Thymus (tissue), 11 donors: Measurements from ENCODE around the gene FRMD4B. TPM values are rescaled to one million over a fixed set of nuclear protein-coding genes. Genes with fewer than 3 reads are reported as not detected.

ENCODE experiments used
- DNase-seq, 9 donors: peaks; one replicate each; pipeline ENCODE4 v3.0.0-alpha.2; 2013; ENCODE audit warnings: low spot score in 9 of 9, low read depth in 6 of 9, missing footprints in 1 of 9
- H3K27ac ChIP-seq, 2 donors: one replicate each; pipeline ENCODE4 v1.5.1; 2013; ENCODE audit warnings: control low read depth in 1 of 2, low read depth in 1 of 2, low read length in 1 of 2, mild to moderate bottlenecking in 1 of 2, moderate library complexity in 1 of 2
- H3K27me3 ChIP-seq, 2 donors: one replicate each; pipeline ENCODE4 v1.5.1; 2013; ENCODE audit warnings: low read length in 1 of 2; ENCODE audit not compliant: control insufficient read depth in 2 of 2, insufficient read depth in 1 of 2
- H3K36me3 ChIP-seq, 2 donors: one replicate each; pipeline ENCODE4 v1.5.1; 2013; ENCODE audit warnings: low read length in 1 of 2, mild to moderate bottlenecking in 1 of 2, moderate library complexity in 1 of 2; ENCODE audit not compliant: control insufficient read depth in 2 of 2, insufficient read depth in 2 of 2
- H3K4me1 ChIP-seq, 2 donors: one replicate each; pipeline ENCODE4 v1.5.1; 2013; ENCODE audit warnings: low read length in 2 of 2; ENCODE audit not compliant: control insufficient read depth in 2 of 2, insufficient read depth in 2 of 2
- H3K4me3 ChIP-seq, 2 donors: one replicate each; pipeline ENCODE4 v1.5.1; 2013; ENCODE audit warnings: low read length in 2 of 2, control low read depth in 1 of 2, mild to moderate bottlenecking in 1 of 2
- H3K9me3 ChIP-seq, 2 donors: one replicate each; pipeline ENCODE4 v1.5.1; 2013; ENCODE audit warnings: low read length in 1 of 2, mild to moderate bottlenecking in 1 of 2; ENCODE audit not compliant: control insufficient read depth in 2 of 2, insufficient read depth in 1 of 2
- WGBS: extraction: QIAGEN DNeasy Blood & Tissue Kit; methylation state at CpG from one replicate; pipeline ENCODE4 v1.1.7; 2013; 5-methylcytosine and 5-hydroxymethylcytosine counted together
- polyA plus RNA-seq: library from polyadenylated mRNA; stranded (reverse); fragments of 200-250 nt; gene quantifications from one replicate; pipeline ENCODE4 v1.2.3, GENCODE V29; 2013
- total RNA-seq: library from RNA; stranded (reverse); fragments of 120-200 nt; gene quantifications from one replicate; pipeline ENCODE4 v1.2.4, GENCODE V29; 2013
- donor health status: healthy.

The FRMD4B gene
- total and polyA plus RNA-seq, 2 donors = 12.8 to 21.7 TPM

DNA sequence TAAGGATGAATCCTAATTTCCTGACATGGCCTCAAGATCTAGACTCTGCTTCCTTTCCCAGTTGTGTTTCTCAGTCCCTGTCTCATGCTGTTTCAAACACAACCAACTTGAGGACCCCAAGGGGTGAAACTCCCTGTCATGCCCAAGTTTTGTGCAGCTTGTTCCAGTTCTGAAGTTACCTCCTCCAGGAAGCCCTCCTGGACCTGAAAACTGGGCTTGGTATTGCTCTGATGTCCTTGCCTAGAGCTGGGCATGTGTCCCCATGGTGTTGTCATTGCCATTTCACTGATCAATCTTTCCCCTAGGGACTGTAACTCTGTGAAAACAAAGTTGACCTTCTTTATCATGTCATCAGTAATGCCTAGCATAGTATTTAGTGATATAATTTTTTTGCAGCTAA lies 257.4 kb downstream of the FRMD4B start:
- no peaks in the 10 kb centered on the region for H3K9me3 ChIP-seq
- H3K4me3 ChIP-seq = no peak overlapping the region
- no peaks in the 10 kb centered on the region for H3K4me1 ChIP-seq
- H3K36me3 ChIP-seq = no peaks in the 10 kb centered on the region
- no peaks in the 10 kb centered on the region for H3K27me3 ChIP-seq
- H3K27ac ChIP-seq = no peak overlapping the region
- DNase-seq = no peak

DNA sequence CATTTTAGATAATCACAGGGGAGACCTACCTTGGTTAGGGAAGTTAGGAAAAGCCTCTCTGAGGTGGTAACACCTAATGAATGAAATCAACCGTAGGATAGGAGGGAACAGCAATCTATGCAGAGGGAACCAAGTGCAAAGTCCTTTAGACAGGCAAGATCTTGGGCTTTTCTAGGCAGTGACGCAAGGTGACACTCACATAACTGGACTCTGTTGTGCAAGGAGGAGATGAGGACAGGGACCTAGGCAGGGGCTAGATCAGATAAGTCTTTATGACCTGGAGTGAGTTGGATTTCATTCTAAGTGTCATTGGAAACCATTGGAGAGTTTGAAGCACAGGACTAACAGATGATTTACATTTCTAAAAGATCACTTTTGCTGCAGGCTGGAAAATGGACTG lies 258.9 kb downstream of the FRMD4B start:
- Histone ChIP-seq H3K4me1 (no peaks in the 10 kb centered on the region), H3K9me3 (no peaks in the 10 kb centered on the region), H3K27ac (no peak overlapping the region), H3K4me3 (no peak overlapping the region), H3K36me3 (no peaks in the 10 kb centered on the region), H3K27me3 (no peaks in the 10 kb centered on the region)
- over 99% methylated on average over 2 of the region's 2 CpGs for WGBS
- no peak for DNase-seq

DNA sequence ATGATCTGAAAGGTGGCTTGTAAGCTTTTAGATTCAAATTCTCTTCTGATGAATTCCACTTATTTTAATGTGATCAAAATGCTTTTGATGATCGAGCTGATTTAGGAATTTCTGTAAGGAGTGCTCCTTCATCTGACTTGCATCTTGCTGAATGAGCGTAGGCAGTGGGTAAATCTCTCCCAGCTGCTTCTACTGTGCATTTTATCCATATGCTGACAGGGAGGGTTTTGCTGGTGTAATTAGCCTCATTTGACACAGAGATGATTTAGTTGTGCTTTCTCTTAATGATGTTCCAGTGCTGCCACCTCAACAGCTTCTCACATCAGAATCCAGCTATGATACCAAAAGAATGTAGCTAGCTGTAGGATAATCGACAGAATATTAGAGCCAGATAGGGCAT lies 259.7 kb downstream of the FRMD4B start:
- Histone ChIP-seq H3K27ac (no peak overlapping the region), H3K4me1 (no peaks in the 10 kb centered on the region), H3K27me3 (no peaks in the 10 kb centered on the region), H3K4me3 (no peak overlapping the region), H3K36me3 (no peaks in the 10 kb centered on the region), H3K9me3 (no peaks in the 10 kb centered on the region)
- no peak for DNase-seq
- WGBS = 98% methylated on average over 3 of the region's 3 CpGs

DNA sequence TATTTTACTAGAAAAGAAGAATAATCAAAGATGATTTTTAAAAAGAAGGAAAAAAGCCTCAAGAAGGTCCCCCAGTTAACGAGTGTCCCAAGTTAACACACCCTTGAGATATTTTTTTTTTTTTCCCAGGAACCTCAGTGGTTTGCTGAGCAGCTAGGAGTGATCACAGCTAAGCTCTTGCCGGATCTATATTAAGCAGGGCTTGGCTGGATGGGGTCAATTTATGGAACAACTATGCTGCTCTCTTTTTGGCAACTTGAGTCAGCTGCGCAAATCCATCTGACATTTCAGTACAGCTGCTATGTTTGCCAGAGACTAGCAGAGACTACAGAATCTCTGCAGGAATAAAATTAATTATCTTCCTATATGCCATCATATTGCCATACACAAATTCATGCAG lies 263.5 kb downstream of the FRMD4B start, which contains the start of gene LMOD3:
Gene LMOD3, minus strand, starts transcription at position 193 of the 400 bp plus-strand sequence. CDS start 209 bp downstream, outside the sequence.
- Histone ChIP-seq H3K27me3 (no peaks in the 10 kb centered on the region), H3K27ac (no peak within 1 kb of the TSS), H3K36me3 (no peaks in the 10 kb centered on the region), H3K9me3 (no peaks in the 10 kb centered on the region), H3K4me1 (no peaks in the 10 kb centered on the region), H3K4me3 (no peak within 1 kb of the TSS)
- WGBS = 95% methylated on average over 3 of the region's 3 CpGs
- no peak for DNase-seq

DNA sequence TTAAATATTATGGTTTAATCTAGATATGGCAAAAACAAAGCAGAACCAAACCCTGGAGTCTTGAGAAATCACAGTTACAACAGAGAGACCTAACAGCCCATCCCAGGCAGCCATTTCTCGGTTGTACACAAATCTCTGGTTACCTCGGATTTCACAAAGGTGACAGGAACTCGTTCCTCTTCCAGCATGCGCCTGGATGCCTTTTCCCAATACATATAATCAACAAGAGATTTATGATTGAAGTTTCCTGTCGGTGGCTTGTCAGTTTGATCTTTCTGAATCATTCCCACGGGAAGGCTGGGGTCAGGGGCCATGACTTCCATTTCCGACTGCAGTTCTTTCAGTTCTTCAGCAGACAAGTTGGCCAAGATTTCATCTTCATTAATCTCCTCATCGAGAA lies 263.9 kb downstream of the FRMD4B start:
- Histone ChIP-seq H3K27me3 (no peaks in the 10 kb centered on the region), H3K9me3 (no peaks in the 10 kb centered on the region), H3K4me3 (no peak overlapping the region), H3K36me3 (no peaks in the 10 kb centered on the region), H3K27ac (no peak overlapping the region), H3K4me1 (no peaks in the 10 kb centered on the region)
- 92% methylated on average over 8 of the region's 8 CpGs for WGBS
- no peak for DNase-seq

DNA sequence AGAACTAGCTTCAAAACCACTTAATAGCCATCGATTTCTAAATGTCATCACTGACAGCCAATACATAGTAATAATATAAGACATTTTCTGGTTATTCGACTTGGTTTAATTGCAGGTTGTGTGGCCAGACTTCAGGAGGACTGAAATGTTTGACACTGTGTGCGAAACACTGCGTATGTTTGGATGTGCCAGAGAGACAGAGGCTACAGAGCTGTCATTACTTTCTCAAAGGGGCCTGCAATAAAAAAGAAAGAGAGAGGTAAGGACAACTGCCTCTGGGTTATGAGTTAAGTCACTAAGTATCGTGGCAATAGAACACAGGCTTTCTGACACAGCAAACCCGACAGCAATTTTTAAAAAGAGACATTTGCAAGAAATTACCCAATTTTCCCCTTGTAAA lies 264.4 kb downstream of the FRMD4B start:
- Histone ChIP-seq H3K4me3 (no peak overlapping the region), H3K27ac (no peak overlapping the region), H3K9me3 (no peaks in the 10 kb centered on the region), H3K36me3 (no peaks in the 10 kb centered on the region), H3K4me1 (no peaks in the 10 kb centered on the region), H3K27me3 (no peaks in the 10 kb centered on the region)
- no peak for DNase-seq
- 96% methylated on average over 6 of the region's 6 CpGs for WGBS

DNA sequence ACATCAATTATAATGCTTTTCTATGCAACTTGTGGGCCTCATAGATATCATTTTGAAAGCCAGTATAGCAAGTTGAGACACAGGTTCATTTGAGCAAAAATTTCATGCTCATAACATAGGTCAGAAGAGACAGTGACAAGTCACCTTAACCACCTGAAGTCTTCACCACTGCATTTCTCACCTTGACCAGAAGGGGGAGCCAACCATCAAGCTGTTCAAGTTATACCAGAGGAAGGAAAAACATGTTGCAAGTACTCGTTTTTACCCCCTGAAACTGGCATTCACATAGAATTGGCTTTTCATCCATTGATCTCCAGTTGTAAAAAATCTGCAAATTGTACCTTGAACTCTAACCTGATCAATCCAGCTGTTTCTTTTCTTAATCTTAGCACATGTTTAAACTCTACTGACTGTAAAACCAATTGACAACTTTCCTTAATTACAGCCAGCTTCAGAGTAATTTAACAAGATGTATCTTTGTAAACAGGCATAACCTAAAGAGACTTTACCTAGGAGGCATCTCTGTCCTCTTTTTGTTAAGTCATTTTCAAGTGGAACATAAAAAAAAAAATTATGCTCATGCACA lies 264.9 kb downstream of the FRMD4B start:
- DNase-seq = peak; percentile 58 to 93 (median 89)
- Histone ChIP-seq H3K4me3 (no peak overlapping the region), H3K27ac (no peak overlapping the region)

More for the DNA sequence above, 264.9 kb downstream of the FRMD4B start:
- WGBS = 5% methylated on average over 1 of the region's 1 CpG
- H3K4me1 ChIP-seq = no peaks in the 10 kb centered on the region
- no peaks in the 10 kb centered on the region for H3K27me3 ChIP-seq
- no peaks in the 10 kb centered on the region for H3K9me3 ChIP-seq
- H3K36me3 ChIP-seq = no peaks in the 10 kb centered on the region
